ENCODE data around the gene LRRC47. TPM values are rescaled to one million over a fixed set of nuclear protein-coding genes. Genes with fewer than 3 reads are reported as not detected.

The LRRC47 gene
- total RNA-seq: 17.2 and 23.2 TPM in 2 replicates

GRCh38 chr1:3796215-3797061 is at the start of gene LRRC47:
TSS of gene LRRC47 (minus strand) at chr1:3796498. CDS start at chr1:3796476, 22 bp downstream.
- peak; percentile 93 to 94 for DNase-seq (ENCODE audit: low read depth in 2 of 2)

GRCh38 chr1:3842912-3843311 is 46.6 kb upstream of the LRRC47 start:
- DNase-seq (ENCODE audit: low read depth in 2 of 2): no peak

- DNase-seq (ENCODE audit: low read depth in 2 of 2): no peak
These were observed 45.2 kb upstream of the LRRC47 start for GRCh38 chr1:3841491-3841890.

- no peak for DNase-seq (ENCODE audit: low read depth in 2 of 2)
These were observed 42.5 kb upstream of the LRRC47 start for GRCh38 chr1:3838788-3839187.

GRCh38 chr1:3837685-3838084 is 41.4 kb upstream of the LRRC47 start:
- no peak for DNase-seq (ENCODE audit: low read depth in 2 of 2)

GRCh38 chr1:3837200-3837599 is 40.9 kb upstream of the LRRC47 start:
- no peak for DNase-seq (ENCODE audit: low read depth in 2 of 2)

GRCh38 chr1:3836421-3836820 is 40.1 kb upstream of the LRRC47 start:
- peak in 1 of 2 donors; percentile 62 for DNase-seq (ENCODE audit: low read depth in 2 of 2)

GRCh38 chr1:3834701-3835100 is 38.4 kb upstream of the LRRC47 start:
- DNase-seq (ENCODE audit: low read depth in 2 of 2): no peak

GRCh38 chr1:3831689-3832088 is 35.4 kb upstream of the LRRC47 start:
- no peak for DNase-seq (ENCODE audit: low read depth in 2 of 2)

- no peak for DNase-seq (ENCODE audit: low read depth in 2 of 2)
These were observed 32.1 kb upstream of the LRRC47 start for GRCh38 chr1:3828391-3828790.

- no peak for DNase-seq (ENCODE audit: low read depth in 2 of 2)
These were observed 31.6 kb upstream of the LRRC47 start for GRCh38 chr1:3827813-3828307.

- no peak for DNase-seq (ENCODE audit: low read depth in 2 of 2)
These were observed 29.1 kb upstream of the LRRC47 start for GRCh38 chr1:3825356-3825755.

GRCh38 chr1:3824650-3825049 is 28.4 kb upstream of the LRRC47 start:
- DNase-seq (ENCODE audit: low read depth in 2 of 2): no peak

- DNase-seq (ENCODE audit: low read depth in 2 of 2): no peak
These were observed 26.1 kb upstream of the LRRC47 start for GRCh38 chr1:3822421-3822820.

GRCh38 chr1:3821908-3822307 is 25.6 kb upstream of the LRRC47 start:
- no peak for DNase-seq (ENCODE audit: low read depth in 2 of 2)

GRCh38 chr1:3821447-3821846 is 25.1 kb upstream of the LRRC47 start:
- DNase-seq (ENCODE audit: low read depth in 2 of 2): no peak

- DNase-seq (ENCODE audit: low read depth in 2 of 2): no peak
These were observed 24.7 kb upstream of the LRRC47 start for GRCh38 chr1:3821004-3821403.

- DNase-seq (ENCODE audit: low read depth in 2 of 2): no peak
These were observed 24.0 kb upstream of the LRRC47 start for GRCh38 chr1:3820316-3820715.

GRCh38 chr1:3819771-3820200 is 23.5 kb upstream of the LRRC47 start:
- DNase-seq (ENCODE audit: low read depth in 2 of 2): no peak

- DNase-seq (ENCODE audit: low read depth in 2 of 2): no peak
These were observed 21.7 kb upstream of the LRRC47 start for GRCh38 chr1:3817821-3818597.

- DNase-seq (ENCODE audit: low read depth in 2 of 2): no peak
These were observed 20.9 kb upstream of the LRRC47 start for GRCh38 chr1:3817138-3817740.
